IPS-11a (cell line): ENCODE data around the gene TBC1D16.
"Not testable (repeated sequence)": the region's sequence is repeated elsewhere in the genome, so short reads cannot be mapped to it uniquely, and the experiment has no call there.

Experiments
- H3K4me3 ChIP-seq: one replicate; pipeline ENCODE4 v1.5.1; 2013; ENCODE audit warnings: low read depth, low read length, control low read depth

TBC1D16 gene

GRCh38 chr17:79904865-79905264 lies 130.8 kb downstream of the TBC1D16 start:
- H3K4me3 ChIP-seq: no peak overlapping the region

- no peak overlapping the region for H3K4me3 ChIP-seq
Observed at GRCh38 chr17:79902146-79902791, 133.4 kb downstream of the TBC1D16 start.

GRCh38 chr17:79901131-79901530 lies 134.5 kb downstream of the TBC1D16 start:
- H3K4me3 ChIP-seq: no peak overlapping the region

- no peak overlapping the region for H3K4me3 ChIP-seq
Observed at GRCh38 chr17:79899584-79899983, 136.1 kb downstream of the TBC1D16 start.

GRCh38 chr17:79897243-79898063 lies 138.2 kb downstream of the TBC1D16 start:
- H3K4me3 ChIP-seq: no peak overlapping the region

- H3K4me3 ChIP-seq: not testable (repeated sequence)
Observed at GRCh38 chr17:79893457-79893856, 142.2 kb downstream of the TBC1D16 start.

- no peak overlapping the region for H3K4me3 ChIP-seq
Observed at GRCh38 chr17:79892457-79893241, 143.0 kb downstream of the TBC1D16 start.

GRCh38 chr17:79891113-79891730 lies 144.4 kb downstream of the TBC1D16 start:
- H3K4me3 ChIP-seq: no peak overlapping the region

GRCh38 chr17:79890706-79891105 lies 145.0 kb downstream of the TBC1D16 start:
- H3K4me3 ChIP-seq: no peak overlapping the region

GRCh38 chr17:79888811-79889634 lies 146.6 kb downstream of the TBC1D16 start:
- H3K4me3 ChIP-seq: no peak overlapping the region

- no peak overlapping the region for H3K4me3 ChIP-seq
Observed at GRCh38 chr17:79888009-79888540, 147.6 kb downstream of the TBC1D16 start.

- no peak overlapping the region for H3K4me3 ChIP-seq
Observed at GRCh38 chr17:79887451-79887991, 148.2 kb downstream of the TBC1D16 start.

- no peak overlapping the region for H3K4me3 ChIP-seq
Observed at GRCh38 chr17:79883202-79883601, 152.5 kb downstream of the TBC1D16 start.
